Erythroblast (primary cell): Measurements from ENCODE around the gene TNNC1.

Experiments used
- GATA1 ChIP-seq: IDR thresholded peaks from 2 replicates; pipeline ENCODE4 v1.6.1; 2011; ENCODE audit warnings: low read depth, mild to moderate bottlenecking, control low read depth, low read length, moderate library complexity
- POLR2A ChIP-seq: IDR thresholded peaks from 2 replicates; pipeline ENCODE4 v1.6.1; 2011; ENCODE audit warnings: mild to moderate bottlenecking, low read length

DNA sequence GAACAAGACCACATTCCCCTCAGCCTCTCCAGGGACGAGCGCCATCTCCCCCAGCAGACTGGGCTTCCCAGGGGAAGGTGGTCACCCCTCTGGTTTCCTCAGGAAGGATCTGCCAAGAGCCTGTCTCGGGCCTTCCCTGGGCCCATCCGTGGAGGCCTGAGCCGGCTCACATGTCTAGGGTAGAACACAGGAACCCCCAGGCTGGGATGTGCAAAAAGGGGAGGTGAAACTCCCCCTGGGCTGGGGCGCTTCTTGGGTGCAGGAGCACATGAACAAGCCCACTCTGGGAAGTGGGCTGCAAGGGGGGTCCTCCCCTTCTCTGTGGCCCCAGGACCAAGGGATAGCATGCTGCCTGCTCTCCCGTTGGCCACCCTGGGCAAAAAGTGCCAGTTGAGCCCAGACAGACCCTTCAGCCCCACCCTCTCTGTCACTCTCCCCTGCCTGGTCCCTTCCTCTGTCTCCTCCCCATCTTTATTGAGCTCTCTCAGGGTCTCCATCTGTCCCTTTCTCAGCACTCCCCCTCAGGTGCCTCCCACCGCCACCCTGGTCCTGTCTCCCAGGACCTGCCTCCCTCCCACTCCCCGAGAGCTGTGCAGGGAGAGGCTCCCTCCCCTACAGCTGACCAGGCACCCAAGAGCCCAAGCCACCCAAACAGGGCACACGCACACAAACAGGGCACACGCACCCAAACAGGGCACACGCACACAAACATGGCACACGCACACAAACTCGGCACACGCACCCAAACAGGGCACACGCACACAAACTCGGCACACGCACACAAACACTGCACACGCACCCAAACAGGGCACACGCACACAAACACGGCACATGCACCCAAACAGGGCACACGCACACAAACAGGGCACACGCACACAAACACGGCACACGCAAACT, 9.8 kb downstream of the TNNC1 start:
- TF ChIP-seq POLR2A (no peak), GATA1 (no peak)
